Limb (tissue), 2 donors: ENCODE data around the gene MRPL10.

Source experiments
- DNase-seq, 2 donors: peaks; one replicate each; pipeline ENCODE4 v3.0.0-alpha.2; 2016; ENCODE audit errors: extremely low spot score in 2 of 2

MRPL10 gene

DNA sequence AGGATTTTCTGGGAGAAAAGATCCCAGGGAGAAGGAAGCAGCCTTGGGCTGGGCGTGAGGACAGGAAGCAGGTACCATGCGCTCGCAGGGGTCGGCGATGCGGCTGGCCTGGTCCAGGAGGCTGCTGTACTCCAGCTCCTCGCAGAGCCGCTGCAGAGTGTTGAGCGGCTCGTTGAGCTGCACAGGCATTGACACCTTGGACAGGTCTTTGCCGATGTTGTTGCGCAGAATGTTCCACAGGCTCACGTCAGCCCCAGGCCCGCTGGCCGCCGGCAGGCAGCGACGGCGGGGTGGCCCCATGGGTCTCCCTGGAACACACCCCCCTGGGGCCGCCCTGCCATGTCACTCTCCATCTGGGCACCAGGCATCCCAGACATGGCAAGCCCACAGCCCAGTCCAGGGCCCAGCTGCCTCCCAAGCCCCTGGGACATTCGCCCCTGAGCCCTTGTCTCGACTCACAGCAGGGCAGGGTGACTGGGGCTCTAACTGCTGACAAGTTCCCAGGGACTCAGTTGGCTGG is 17.8 kb downstream of the MRPL10 start:
- peak in 1 of 2 donors; percentile 22 for DNase-seq

DNA sequence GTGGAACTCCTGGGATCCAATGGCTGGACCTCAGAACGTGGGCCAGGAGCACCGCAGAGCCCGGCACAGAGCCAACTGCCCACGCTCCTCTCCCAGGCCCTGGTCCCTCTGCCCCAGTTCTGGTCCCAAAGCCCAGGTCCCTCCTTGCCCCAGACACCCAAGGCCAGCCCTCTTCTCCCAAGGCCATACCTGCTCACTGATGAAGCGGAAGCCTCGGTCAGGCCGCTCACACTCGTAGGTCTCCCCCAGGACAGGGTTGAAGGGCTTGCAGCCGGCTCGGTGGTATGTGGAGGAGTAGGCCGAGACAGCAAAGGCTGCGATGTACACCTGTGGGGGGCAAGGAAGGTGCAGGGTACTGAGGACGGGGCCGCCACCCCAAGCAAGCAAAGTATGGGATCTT is 18.3 kb downstream of the MRPL10 start:
- DNase-seq, result no peak

DNA sequence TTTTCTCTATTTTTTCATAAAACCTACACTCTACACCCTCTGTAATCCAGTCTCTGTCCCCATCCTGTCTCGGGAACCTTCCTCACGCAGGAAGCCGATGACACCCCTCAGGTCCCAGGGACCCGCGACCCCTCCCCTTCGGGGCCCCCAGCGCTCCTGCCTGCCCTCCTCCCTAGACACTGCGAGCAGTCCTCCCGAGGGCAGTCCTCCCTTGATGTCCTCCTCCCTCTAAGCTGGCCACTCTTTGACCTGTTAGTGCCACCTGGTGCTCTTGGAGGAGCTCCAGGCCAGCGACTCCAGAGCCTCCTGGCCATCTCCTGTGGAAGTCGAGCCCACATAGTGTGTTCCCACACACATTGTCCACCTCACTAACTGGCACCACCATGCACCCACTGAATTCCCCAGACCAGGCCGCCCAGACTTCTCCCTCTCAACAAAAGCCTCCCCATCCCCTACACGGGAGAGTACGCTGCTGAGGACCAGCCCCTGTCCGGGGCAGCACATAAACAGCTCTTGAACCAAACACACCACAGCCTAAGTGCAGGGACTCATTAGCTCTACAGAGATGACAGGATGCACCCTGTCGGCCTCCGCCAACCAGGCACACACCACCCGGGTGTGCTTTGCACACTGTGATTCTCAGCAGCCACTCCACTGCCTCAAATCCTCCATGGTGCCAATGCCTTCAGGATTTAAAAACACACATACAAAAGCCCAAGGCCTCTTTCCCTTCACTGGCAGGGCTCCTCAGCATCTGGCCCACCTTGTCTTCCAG is 19.0 kb downstream of the MRPL10 start:
- DNase-seq, result no peak

DNA sequence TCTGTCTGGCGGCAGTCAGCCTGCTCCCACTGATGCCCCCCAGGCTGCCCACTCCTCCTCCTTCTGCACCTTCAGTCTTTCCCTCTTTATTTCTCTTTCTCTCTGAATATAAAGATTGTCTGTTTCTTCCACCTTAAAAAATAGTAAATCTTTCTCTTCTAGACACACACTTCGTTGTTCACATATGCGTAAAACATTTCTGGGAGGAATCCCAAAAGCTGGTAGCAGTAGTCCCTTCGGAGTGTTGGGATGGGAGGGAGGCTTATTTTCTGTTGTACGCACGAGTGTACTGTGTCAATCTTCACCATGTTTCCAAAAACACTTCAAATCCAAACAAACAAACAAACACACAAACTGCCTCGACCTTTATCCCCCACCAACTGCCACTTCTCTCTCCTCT is 19.6 kb downstream of the MRPL10 start:
- DNase-seq, result no peak

DNA sequence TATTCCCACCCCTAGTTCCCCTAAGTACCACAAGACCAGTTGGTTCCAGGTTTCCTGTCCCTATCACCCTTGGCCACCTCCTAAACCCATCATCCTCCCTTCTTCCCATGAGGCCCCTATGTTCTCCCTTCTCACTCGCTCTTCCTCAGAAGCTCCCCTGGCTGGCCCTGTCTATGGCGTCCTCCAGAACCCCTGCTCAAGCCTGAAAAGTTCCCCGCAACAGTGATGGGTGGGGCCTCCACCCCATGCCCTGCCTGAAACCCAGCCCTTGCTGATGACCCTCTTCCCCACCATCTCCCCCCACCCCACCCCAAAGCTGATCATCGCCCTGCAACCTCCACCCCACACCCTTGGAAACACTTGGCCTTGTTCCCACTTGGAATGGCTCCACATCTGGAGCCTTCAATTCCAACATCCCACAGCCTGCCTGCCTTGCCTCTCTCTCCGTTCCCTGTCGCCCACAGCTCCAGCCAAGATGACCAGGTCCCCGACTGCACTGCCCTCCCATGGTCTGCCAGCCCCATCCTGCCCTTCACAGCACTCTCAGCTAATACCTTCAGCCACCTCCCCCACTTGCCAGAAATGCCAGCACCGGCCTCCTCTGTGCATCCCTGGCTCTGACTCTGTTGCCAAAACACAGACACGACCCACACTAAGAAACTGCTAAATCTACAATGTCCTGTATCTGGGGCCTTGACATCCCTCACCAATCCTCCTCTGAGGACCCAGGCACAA is 20.3 kb downstream of the MRPL10 start:
- no peak for DNase-seq

DNA sequence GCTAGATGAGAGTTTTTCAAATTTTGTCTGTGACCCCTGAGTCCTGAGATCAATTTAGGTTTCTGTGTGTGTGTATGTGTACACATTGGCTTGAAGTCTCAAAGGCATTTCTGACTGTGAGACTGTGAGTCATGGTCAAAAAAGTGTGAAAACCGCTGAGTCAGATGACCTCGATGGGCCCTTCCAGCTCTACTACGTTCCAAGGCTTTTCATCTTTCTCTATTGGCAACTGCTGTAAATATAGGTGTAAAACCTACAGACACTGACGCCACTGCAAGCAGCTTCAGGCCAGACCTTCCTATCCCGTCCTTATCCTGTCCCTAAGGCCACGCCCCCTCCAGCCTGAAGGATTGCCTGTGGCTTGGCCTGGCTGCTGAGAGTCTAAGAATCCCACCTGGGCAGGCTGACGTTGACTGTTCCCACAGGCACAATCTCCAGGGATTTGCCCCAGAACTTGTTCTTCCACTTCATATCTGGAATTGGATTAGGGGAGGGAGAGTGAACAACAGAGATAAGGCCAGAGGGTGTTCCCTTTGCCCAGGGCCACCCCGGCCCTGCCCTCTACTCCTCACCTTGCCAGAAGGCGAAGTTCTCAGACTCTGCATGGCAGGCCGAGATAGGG is 21.0 kb downstream of the MRPL10 start:
- DNase-seq, result no peak

DNA sequence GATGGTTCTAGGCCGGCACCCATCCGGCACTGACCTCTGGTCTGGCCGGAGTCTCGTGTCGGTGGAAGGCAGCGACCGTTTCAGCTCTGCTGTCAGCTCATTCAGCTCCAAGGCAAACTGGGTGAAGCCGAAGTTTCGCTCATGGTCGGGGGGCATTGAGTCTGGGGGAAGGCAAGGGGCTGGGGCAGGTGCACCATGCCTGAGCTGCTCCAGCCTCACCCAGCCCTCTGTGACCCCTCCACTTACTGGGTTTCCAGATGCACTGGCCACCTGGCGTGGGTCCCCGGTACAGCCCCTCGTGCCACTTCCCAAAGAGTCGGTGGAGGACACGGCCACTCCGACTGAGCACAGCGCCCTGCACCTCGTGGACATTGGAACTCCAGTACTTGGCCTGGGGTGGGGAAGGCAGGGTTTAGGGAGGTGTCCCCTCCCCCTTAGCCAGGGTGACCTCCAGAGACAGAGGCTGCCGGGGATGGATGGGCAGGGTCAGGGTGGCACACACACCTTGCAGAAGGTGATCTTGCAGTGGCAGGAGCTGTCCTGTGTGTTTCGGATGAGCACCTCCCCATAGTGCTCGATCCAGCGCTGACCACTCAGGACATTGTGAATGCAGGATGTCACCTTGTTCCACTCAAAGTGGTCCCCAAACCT is 22.4 kb downstream of the MRPL10 start:
- no peak for DNase-seq

DNA sequence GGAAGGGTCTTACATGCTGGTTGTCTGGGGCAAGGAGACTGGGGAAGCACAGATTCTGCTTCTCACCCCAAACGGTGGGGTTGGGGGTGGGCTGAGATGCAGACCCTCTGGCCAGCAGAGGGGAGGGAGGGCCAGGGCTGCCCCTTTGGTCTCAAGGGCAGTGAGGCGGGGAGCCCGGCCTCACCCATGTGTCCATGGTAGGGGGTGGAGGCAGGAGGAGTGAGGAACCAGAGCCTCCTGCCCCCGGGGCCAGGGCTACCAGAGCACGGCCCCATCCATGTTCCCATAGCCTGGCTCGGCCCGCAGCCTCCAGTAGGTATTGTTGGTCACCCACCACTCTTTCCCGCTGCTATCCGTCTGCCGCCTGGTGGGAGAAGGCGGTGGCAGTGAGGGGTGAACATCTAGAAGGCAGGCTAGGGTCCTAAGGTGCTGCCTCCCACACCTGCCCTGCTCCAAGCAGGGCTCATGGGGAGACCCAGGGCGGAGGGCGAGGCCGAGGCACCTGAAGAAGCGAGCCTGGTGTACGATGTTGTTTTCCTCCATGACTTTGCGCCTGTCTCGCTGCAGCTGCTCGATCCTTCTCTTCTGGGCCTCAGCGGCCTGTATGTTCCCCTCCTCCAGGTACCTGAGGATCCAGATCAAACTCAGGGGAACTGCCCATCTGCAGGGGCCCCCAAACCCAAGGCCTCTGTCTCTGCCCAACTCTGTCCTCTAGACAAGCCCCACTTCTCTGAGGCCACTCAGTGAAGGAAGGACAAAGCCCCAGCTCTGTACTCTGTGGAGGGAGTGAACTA is 23.1 kb downstream of the MRPL10 start:
- peak in 1 of 2 donors; percentile 18 for DNase-seq

DNA sequence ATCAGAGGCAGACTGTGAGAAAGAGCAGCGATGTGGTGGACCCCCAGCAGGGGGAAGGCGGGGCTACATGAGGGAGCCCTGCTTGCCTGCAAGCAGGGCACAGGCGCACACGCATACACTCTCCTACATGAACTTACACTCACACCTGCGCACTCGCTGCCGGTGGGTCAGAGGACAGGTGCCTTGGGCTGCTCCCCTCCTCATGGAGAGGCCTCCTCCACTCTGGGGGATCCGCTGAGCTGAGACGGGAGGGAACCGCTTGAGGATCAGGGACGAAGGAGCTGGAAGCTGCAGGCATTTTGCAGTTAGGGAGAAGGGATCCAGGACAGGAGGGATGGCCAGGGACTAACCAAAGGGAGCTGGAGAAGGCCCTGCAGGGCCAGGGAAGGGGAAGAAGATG is 23.9 kb downstream of the MRPL10 start:
- no peak for DNase-seq

DNA sequence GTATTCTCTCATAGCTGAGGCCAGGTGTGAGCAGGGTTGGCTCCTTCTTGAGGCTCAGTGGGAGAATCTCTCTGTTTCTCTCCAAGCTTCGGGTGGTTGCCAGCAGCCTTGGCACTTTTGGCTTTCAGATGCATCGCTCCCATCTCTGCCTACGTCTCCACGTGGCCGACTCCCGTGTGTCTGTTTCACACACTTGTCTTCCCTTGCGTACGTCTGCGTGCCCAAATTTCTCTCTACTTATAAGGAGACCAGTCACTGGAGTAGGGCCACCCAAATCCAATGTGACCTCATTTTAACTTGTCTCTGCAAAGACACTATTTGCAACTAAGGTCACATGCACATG is 24.5 kb downstream of the MRPL10 start:
- DNase-seq, result no peak

DNA sequence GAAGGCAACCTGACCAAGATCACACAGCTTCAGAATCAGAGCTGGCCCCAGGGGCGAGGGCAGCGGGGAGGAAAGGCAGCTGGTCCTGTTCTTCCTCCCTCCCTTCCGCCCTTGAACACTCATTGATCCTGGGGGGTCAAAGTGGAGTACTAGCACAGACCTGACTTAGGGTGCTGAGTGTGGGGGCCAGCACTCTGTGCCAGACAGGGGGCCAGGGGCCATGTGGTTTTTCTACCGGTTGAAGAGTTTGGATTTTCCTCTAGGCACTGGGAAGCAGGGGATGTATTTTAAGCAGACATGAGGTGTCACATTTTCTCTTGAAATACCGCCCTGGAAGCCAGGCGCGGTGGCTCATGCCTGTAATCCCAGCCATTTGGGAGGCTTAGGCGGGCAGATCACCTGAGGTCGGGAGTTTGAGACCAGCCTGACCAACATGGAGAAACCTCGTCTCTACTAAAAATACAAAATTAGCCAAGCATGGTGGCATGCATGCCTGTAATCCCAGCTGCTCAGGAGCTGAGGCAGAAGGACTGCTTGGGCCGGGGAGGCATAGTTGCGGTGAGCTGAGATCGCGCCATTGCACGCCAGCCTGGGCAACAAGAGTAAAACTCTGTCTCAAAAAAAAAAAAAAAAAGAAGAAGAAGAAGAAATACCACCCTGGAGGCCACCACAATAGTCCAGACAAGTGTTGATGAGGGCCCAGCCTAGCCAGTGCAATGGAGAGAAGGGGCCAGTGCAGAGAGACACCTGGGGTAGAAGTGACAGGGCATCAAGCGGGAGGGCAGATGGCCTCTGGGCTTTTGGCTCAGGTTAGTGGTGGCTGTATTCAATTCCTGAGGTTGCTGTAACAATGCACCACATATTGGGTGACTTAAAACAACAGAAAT is 25.1 kb downstream of the MRPL10 start:
- no peak for DNase-seq

DNA sequence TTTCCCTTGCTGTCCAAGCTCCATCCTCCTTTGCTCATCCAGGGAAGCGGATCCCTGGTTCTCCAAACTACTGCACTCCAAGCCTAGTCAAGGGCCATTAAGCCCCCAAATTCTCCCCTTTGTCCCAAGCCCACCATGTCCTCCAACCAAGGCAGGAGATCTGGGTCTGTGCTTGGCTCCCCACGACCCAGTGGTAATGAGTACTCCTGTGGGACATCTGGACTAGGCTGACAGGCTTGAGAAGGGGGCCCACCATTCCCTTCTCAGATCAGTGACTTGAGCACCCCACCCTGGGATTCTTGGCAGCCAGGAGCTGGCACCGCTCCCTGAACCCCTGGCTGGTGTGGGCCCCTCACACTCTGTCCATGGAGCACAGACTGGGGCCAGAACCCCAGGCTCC is 26.9 kb downstream of the MRPL10 start:
- no peak for DNase-seq

DNA sequence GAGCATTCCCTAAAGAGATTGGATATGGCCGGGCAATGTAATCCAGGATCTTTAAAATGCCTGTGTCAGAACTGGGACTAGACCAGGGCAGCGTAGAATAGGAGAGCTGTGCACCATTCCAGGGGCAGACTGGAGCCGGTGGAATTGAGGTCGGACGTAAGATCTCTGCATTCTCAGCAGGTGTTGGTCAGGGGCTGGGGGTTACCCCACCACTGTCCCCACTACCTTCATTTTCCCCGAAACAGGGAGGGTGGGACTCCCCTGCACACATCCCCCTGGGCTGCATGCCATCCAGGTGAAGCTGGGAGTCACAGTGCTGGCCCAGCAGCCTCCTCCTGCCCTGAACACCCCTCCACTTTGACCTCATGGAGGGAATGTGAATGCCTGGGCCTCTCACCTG is 27.6 kb downstream of the MRPL10 start:
- DNase-seq, result no peak

DNA sequence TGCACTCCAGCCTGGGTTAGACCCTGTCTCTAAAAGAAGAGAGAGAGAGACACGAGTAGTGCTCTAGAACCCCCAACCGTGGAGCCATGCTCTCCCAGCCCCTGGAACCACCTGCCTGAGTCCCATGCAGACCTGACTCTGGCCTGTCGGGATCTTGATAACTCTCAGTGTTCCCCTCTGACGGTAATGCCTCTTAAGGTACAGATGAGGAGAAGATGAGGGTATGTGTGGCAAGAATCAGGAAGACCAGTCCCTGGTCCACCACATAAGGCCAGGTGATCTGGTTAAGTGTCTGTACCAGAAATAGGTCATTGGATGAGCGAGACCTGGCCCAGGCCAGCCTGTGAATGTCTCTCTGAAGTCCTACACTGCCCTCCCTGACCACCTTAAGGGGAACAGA is 28.1 kb downstream of the MRPL10 start:
- no peak for DNase-seq

DNA sequence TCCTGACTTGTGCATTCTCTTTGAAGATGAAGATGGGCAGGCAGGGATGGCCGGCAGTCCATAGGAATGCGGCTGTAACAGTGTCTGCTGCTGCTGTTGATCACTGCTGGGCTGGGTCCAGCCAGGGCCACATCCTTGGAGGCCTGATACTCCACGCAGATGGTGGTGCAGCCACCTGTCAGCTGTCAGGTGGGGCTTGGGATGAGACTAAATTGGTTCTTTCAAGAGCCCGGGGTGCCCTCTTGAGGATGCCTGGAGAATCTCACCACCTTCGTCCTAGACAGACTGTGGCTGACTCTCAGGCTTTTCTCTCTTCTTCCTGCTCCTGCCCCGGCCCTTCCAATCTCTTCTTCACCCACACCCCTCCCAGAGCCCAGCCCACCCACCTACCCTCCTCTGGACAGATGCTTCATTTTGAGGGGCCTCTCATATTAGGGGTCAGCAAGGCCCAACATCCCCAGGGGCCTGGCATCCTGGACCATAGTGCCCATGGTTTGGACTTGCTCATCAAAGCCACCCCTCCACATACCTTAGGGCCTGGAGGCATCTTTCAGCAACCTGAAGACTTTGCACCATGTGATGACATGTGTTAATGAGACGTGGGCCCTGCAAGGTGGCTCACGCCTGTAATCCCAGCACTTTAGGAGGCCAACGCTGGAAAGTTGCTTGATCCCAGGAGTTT is 28.9 kb downstream of the MRPL10 start:
- peak; percentile 6 to 57 for DNase-seq

DNA sequence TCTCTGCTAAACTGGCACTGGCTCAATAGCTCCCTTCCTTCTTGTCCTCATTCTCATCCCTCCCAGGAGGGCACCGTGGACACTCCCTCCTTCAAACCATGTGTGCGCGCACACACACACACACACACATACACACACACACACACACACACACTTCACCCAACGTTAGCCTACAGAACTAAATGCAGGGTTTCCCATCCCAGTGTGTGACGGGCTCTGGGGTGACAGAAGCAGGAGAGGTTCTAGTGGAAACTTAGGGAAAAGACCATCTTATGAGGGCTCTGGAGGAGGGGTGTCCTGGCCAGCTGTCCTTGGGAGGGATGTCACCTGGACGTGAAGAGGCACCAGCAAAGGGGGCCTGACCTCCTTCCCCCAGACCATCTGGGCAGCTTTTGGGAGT is 29.4 kb downstream of the MRPL10 start:
- no peak for DNase-seq

DNA sequence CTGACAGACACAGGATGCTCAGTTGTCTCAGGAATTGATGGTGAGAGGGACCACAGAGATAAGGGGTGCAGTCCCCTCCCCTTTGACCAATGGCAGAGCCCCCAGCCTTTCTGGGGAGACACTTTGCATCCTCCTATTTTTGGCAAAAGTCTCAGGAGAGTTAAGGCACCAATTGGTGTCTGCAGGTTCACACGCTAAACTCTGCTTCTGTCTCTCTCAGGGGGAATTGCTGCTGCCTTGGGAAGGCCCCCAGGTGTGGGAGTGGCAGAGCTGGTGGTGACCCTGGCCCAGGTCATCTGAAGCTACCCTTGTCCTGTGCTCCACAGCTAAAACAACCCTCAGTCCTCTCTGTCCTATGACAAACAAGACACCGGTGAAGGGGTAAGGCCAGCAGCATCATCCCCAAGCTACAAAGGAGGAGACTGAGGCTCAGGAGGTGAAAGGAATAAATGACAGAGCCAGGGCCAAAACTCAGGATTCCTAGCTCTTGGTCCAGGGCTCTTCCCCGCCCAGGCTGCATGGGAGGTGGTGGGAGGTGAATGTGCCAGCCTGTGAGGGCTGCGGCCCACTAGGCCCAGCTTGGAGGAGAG is 30.1 kb downstream of the MRPL10 start:
- no peak for DNase-seq

DNA sequence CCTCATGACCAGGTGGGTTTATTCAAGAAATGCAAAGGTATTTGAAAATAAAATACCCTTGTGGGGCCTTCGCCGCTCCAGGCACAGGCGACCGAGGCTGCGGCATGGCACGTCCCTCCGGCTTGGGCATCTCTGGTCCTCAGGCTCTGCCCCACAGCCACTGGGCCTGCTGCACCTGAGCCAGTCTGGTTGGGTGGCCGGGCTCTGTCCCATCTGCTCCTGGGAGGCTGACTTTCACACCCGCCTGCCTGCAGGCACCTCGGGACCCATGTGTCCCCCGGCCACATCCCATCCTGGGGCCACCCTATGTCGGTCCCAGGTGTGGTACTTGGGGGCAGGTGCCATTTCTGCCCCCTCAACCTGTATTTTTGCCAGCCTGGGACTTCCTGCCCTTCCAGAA is 30.7 kb downstream of the MRPL10 start:
- no peak for DNase-seq

DNA sequence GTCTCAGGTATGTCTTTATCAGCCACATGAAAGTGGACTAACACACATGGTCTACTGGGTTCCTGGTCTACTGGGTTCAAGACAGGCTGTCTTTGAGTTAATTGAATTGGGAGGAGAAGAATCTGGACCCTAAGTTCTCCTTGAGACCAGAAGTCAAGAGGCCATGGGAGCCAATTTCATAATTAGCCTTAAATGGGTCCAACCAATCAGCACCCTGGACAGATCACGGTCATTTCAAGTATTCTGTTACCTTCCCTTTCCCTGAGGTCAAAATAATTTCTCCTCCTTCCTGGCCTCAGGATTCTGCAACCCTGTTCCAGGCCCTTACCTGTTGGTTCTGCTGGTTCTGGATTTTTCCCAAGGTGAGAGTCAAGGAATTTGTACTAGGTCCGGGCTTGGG is 33.5 kb downstream of the MRPL10 start:
- DNase-seq, result no peak
